NCI-H226 (cell line): ENCODE measurements around the gene PLCE1.
A peak's percentile ranks its signal among the peaks of the same experiment; 100 is the strongest.

Experiments
- DNase-seq: peaks from one replicate; pipeline ENCODE4 v3.0.0-alpha.2; 2015

PLCE1 gene

GRCh38 chr10:94025806-94026205 is 32.1 kb downstream of the PLCE1 start:
- DNase-seq: no peak

- peak; percentile 51 for DNase-seq
Observed at GRCh38 chr10:94027197-94027596, 33.5 kb downstream of the PLCE1 start.

- no peak for DNase-seq
Observed at GRCh38 chr10:94029955-94030354, 36.2 kb downstream of the PLCE1 start.

- DNase-seq: no peak
Observed at GRCh38 chr10:94035982-94036765, 42.4 kb downstream of the PLCE1 start.

- peak; percentile 7 for DNase-seq
Observed at GRCh38 chr10:94036766-94037033, 43.0 kb downstream of the PLCE1 start.

GRCh38 chr10:94037286-94037685 is 43.6 kb downstream of the PLCE1 start:
- DNase-seq: no peak

GRCh38 chr10:94038024-94038423 is 44.3 kb downstream of the PLCE1 start:
- DNase-seq: peak; percentile 46

- DNase-seq: no peak
Observed at GRCh38 chr10:94041206-94041605, 47.5 kb downstream of the PLCE1 start.

GRCh38 chr10:94042001-94042833 is 48.5 kb downstream of the PLCE1 start:
- DNase-seq: peak; percentile 67

GRCh38 chr10:94042834-94043175 is 49.1 kb downstream of the PLCE1 start:
- no peak for DNase-seq
